GM23248 (cell line): ENCODE results near the gene GRIP2.

Experiments used
- EZH2 ChIP-seq: fragments of 200-600 bp; sonication (generic); IDR thresholded peaks from 2 replicates; pipeline ENCODE4 v1.6.1; 2018; ENCODE audit warnings: antibody characterized with exemption, mild to moderate bottlenecking; ENCODE audit not compliant: insufficient read depth, poor library complexity, severe bottlenecking
- EZH2phosphoT487 ChIP-seq: fragments of 200-600 bp; sonication (generic); IDR thresholded peaks from 2 replicates; pipeline ENCODE4 v1.6.1; 2018; ENCODE audit warnings: antibody characterized with exemption, moderate library complexity, mild to moderate bottlenecking, low read depth; ENCODE audit not compliant: insufficient read depth

- TF ChIP-seq EZH2: no peak
- no peak for TF ChIP-seq EZH2phosphoT487
Observed at GRCh38 chr3:14488286-14489041, 51.7 kb downstream of the GRIP2 start.
